ENCODE results near the gene FBXO42. TPM values are rescaled to one million over a fixed set of nuclear protein-coding genes. Genes with fewer than 3 reads are reported as not detected.

Gene FBXO42
- total RNA-seq, 1 donor from 2014 or later = 24.3 TPM

DNA sequence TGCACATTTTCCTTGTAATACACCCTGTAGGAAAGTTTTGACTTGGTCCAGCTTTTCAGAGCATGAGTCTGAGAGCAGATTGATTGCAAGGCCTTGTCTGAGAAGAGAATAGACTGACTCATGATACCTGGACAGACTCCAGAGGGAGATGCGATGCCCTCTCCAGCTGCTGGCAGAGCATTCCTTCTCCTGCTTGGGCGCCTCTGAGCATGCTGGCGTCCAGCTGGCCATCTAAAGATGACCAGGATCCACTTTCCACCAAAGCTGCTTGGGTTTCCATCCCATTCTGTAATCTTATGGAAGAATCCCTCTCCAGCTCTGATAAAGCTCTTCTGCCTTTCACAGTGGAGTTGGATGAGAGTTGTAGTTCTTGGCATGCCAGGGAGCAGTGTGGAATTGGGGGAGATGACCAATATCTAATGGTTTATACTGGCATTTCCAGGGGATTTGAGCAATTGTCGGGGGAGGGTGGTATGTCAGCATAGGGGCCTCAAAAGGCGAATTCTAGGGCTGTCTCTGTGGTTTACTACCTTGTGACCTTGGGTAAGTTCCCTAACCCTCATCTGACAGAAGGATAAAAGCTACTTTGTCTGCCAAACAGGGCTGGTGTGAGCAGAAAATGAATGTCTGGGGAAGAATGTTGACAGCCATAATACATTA lies 34.3 kb upstream of the FBXO42 start:
- Mint-ChIP-seq H3K9me3 (no peaks in the 10 kb centered on the region), H3K4me1 (peaks cover 33% of the 10 kb centered on the region)

GRCh38 chr1:16385659-16386453 lies 33.6 kb upstream of the FBXO42 start:
- no peak for TF ChIP-seq CTCF (conservative IDR thresholded peaks at IDR 0.05)
- H3K27me3 Mint-ChIP-seq (ENCODE audit: low read depth) = no peaks in the 10 kb centered on the region
- H3K4me3 Mint-ChIP-seq = no peak overlapping the region
- peaks cover 3% of the 10 kb centered on the region for H3K36me3 Mint-ChIP-seq (ENCODE audit: low read depth)
- DNase-seq (ENCODE audit: low read depth, low spot score) = no peak
- H3K4me1 Mint-ChIP-seq = peaks cover 26% of the 10 kb centered on the region
- H3K27ac Mint-ChIP-seq (ENCODE audit: unreplicated experiment) = no peak overlapping the region
- H3K9me3 Mint-ChIP-seq = no peaks in the 10 kb centered on the region

More for the DNA sequence above, 34.3 kb upstream of the FBXO42 start:
- Mint-ChIP-seq H3K4me3 (no peak overlapping the region), H3K27me3 (ENCODE audit: low read depth) (no peaks in the 10 kb centered on the region), H3K36me3 (ENCODE audit: low read depth) (peaks cover 3% of the 10 kb centered on the region), H3K27ac (ENCODE audit: unreplicated experiment) (no peak overlapping the region)
- TF ChIP-seq CTCF (conservative IDR thresholded peaks at IDR 0.05) = no peak
- DNase-seq (ENCODE audit: low read depth, low spot score) = no peak

GRCh38 chr1:16383888-16384287 lies 31.6 kb upstream of the FBXO42 start:
- DNase-seq (ENCODE audit: low read depth, low spot score) = no peak
- H3K9me3 Mint-ChIP-seq = no peaks in the 10 kb centered on the region
- peaks cover 16% of the 10 kb centered on the region for H3K4me1 Mint-ChIP-seq
- no peak for TF ChIP-seq CTCF (conservative IDR thresholded peaks at IDR 0.05)
- H3K27me3 Mint-ChIP-seq (ENCODE audit: low read depth) = no peaks in the 10 kb centered on the region
- H3K4me3 Mint-ChIP-seq = no peak overlapping the region
- H3K27ac Mint-ChIP-seq (ENCODE audit: unreplicated experiment) = no peak overlapping the region
- H3K36me3 Mint-ChIP-seq (ENCODE audit: low read depth) = peaks cover 3% of the 10 kb centered on the region

DNA sequence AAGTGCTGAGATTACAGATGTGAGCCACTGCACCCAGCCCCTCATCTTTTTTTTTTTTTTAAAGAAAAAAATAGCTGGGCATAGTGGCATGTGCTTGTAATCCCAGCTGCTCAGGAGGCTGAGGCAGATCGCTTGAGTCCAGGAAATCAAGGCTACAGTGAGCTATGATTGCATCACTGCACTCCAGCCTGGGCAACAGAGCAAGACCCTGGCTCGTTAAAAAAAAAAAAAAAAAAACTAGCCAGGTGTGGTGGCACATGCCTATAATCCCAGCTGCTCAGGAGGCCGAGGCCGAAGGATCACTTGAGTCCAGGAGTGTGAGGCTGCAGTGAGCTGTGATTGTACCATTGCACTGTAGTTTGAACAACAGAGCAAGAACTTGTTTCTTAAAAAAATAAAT lies 28.6 kb upstream of the FBXO42 start:
- Mint-ChIP-seq H3K4me3 (no peak overlapping the region), H3K36me3 (ENCODE audit: low read depth) (peaks cover 3% of the 10 kb centered on the region), H3K27me3 (ENCODE audit: low read depth) (no peaks in the 10 kb centered on the region), H3K4me1 (peaks cover 24% of the 10 kb centered on the region), H3K27ac (ENCODE audit: unreplicated experiment) (no peak overlapping the region), H3K9me3 (no peaks in the 10 kb centered on the region)
- DNase-seq (ENCODE audit: low read depth, low spot score) = no peak
- no peak for TF ChIP-seq CTCF (conservative IDR thresholded peaks at IDR 0.05)

DNA sequence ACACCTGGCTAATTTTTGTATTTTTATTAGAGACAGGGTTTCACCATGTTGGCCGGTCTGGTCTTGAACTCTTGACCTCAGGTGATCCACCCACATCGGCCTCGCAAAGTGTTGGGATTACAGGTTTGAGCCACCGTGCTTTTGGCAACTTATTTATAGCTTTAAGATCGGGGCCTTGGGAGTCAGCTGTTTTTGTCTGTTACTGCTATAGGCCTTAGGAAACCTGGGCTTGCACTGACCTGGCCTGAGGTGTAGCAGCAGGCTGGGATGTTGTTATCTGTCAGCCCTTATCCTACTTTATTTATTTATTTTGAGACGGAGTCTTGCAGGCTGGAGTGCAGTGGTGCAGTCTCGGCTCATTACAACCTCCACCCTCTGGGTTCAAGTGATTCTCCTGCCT lies 26.2 kb upstream of the FBXO42 start:
- H3K36me3 Mint-ChIP-seq (ENCODE audit: low read depth) = peaks cover 3% of the 10 kb centered on the region
- H3K4me1 Mint-ChIP-seq = peaks cover 32% of the 10 kb centered on the region
- no peak overlapping the region for H3K27ac Mint-ChIP-seq (ENCODE audit: unreplicated experiment)
- no peaks in the 10 kb centered on the region for H3K9me3 Mint-ChIP-seq
- no peak for TF ChIP-seq CTCF (conservative IDR thresholded peaks at IDR 0.05)
- no peak overlapping the region for H3K4me3 Mint-ChIP-seq
- H3K27me3 Mint-ChIP-seq (ENCODE audit: low read depth) = no peaks in the 10 kb centered on the region
- no peak for DNase-seq (ENCODE audit: low read depth, low spot score)

Measured in neural crest cell (in vitro differentiated cells).